ENCODE data around the gene DMD. TPM values are rescaled to one million over a fixed set of nuclear protein-coding genes. Genes with fewer than 3 reads are reported as not detected.

DMD gene
- total and polyA plus RNA-seq, 2 of the 8 experiments (the other 6 are each of a cell fraction or from before 2014, with no cell fraction given) = 4.8 to 7.4 TPM

DNA sequence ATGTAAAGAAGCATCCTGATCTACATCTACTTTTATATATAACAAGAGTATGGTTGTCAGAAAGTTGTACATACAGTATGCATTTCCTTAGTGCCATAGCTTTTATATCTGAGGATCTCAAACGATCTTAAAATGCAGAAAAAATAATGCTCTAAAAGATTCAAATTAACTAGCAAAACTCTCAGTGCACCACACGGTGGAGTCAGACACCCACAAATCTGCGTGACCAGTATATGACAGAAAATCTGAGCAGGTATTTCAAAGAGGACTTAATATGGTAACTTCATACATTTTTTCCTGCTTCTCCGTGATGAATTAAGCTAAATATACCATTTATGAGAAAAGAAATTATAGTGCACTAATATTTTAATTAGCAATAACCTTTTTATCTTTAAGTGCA lies 803.0 kb downstream of the DMD start:
- Histone ChIP-seq H2AFZ (ENCODE audit: low read length) (no peak overlapping the region), H3K79me2 (ENCODE audit: control insufficient read depth in 1 of 2, insufficient read depth in 2 of 2, low read length in 2 of 2) (no peaks in the 10 kb centered on the region), H4K91ac (replicated peaks; ENCODE audit: insufficient read length, low read length) (no peak overlapping the region), H2BK5ac (ENCODE audit: low read depth, low read length) (no peak overlapping the region), H3K18ac (ENCODE audit: extremely low read depth, low read length) (no peak overlapping the region), H3K23ac (ENCODE audit: insufficient read length) (no peak overlapping the region), H3K23me2 (ENCODE audit: low read depth, low read length) (no peaks in the 10 kb centered on the region), H3K4me3 (ENCODE audit: extremely low read depth in 1 of 4, insufficient read depth in 2 of 4, low read depth in 3 of 4, low read length in 4 of 4) (no peak overlapping the region), H4K8ac (ENCODE audit: extremely low read depth, insufficient read depth, low read length) (no peak overlapping the region), H3K36me3 (ENCODE audit: control insufficient read depth in 2 of 4, insufficient read depth in 4 of 4, low read length in 3 of 4) (no peaks in the 10 kb centered on the region), H3K4ac (replicated peaks; ENCODE audit: insufficient read length, low read depth, low read length) (no peak overlapping the region), H3K27ac (ENCODE audit: low read depth, low read length) (no peak overlapping the region), H3K27me3 (replicated peaks in 1 of 4; ENCODE audit: control insufficient read depth in 3 of 4, extremely low read depth in 1 of 4, insufficient read depth in 3 of 4, low read length in 3 of 4) (no peaks in the 10 kb centered on the region), H3K4me1 (replicated peaks in 1 of 4; ENCODE audit: control insufficient read depth in 3 of 4, insufficient read depth in 4 of 4, low read length in 3 of 4) (no peaks in the 10 kb centered on the region), H2BK15ac (ENCODE audit: low read length) (no peak overlapping the region), H2BK120ac (replicated peaks; ENCODE audit: low read depth, low read length) (no peak overlapping the region), H4K20me1 (replicated peaks in 1 of 2; ENCODE audit: control insufficient read depth in 1 of 2, insufficient read depth in 2 of 2, low read length in 2 of 2) (no peaks in the 10 kb centered on the region), H3K56ac (replicated peaks; ENCODE audit: insufficient read length, low read depth, low read length) (no peak overlapping the region), H2AK5ac (ENCODE audit: low read depth, low read length) (no peak overlapping the region), H2BK12ac (ENCODE audit: low read depth, low read length) (no peak overlapping the region), H4K5ac (ENCODE audit: insufficient read length, low read depth, low read length) (no peak overlapping the region), H3K79me1 (ENCODE audit: low read depth, low read length) (no peaks in the 10 kb centered on the region), H3K4me2 (ENCODE audit: insufficient read depth in 1 of 2, low read depth in 2 of 2, low read length in 2 of 2) (no peak overlapping the region), H2BK20ac (ENCODE audit: low read length) (no peak overlapping the region), H3K9me3 (ENCODE audit: insufficient read depth in 2 of 2, low read depth in 1 of 2, low read length in 1 of 2) (no peaks in the 10 kb centered on the region), H3K9ac (replicated peaks in 1 of 4; ENCODE audit: extremely low read depth in 1 of 4, low read depth in 3 of 4, low read length in 3 of 4) (no peak overlapping the region), H3K14ac (ENCODE audit: insufficient read length) (no peak overlapping the region)
- ChIA-PET POLR2A (ENCODE audit: partially characterized antibody) (no interaction called here), CTCF (ENCODE audit: partially characterized antibody) (interaction anchor here (0.6 to 1.2 kb wide), 5 partner anchors 11 to 1889 kb away, joined by 3 to 4 read pairs (median 3); no protein-coding TSS in a partner anchor)
- DNase-seq (ENCODE audit: low read depth in 1 of 2, low spot score in 2 of 2) = no peak
- TF ChIP-seq SP2 (IDR thresholded peaks at IDR 0.05; ENCODE audit: low read length) (no peak), RAD21 (IDR thresholded peaks at IDR 0.05 in 1 of 2, conservative IDR thresholded peaks at IDR 0.05 in 1 of 2; ENCODE audit: low read depth in 2 of 2, low read length in 2 of 2) (peak; percentile 58 to 65), NRF1 (IDR thresholded peaks at IDR 0.05; ENCODE audit: low read depth, low read length) (no peak)
- TF ChIP-seq, protein P1, sequence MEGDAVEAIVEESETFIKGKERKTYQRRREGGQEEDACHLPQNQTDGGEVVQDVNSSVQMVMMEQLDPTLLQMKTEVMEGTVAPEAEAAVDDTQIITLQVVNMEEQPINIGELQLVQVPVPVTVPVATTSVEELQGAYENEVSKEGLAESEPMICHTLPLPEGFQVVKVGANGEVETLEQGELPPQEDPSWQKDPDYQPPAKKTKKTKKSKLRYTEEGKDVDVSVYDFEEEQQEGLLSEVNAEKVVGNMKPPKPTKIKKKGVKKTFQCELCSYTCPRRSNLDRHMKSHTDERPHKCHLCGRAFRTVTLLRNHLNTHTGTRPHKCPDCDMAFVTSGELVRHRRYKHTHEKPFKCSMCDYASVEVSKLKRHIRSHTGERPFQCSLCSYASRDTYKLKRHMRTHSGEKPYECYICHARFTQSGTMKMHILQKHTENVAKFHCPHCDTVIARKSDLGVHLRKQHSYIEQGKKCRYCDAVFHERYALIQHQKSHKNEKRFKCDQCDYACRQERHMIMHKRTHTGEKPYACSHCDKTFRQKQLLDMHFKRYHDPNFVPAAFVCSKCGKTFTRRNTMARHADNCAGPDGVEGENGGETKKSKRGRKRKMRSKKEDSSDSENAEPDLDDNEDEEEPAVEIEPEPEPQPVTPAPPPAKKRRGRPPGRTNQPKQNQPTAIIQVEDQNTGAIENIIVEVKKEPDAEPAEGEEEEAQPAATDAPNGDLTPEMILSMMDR (IDR thresholded peaks at IDR 0.05; ENCODE audit: control extremely low read depth in 1 of 3, insufficient read depth in 1 of 3, low read depth in 1 of 3, low read length in 3 of 3) = peak in 2 of 3 experiments; percentile 12 to 26; a peak in 2 of 4 replicates
- 70% methylated on average over 4 of the region's 4 CpGs; no CpG with 5 or more reads in 1 of the 2 experiments for WGBS, 2 experiments (ENCODE audit: extremely low coverage in 1 of 2, insufficient coverage in 1 of 2, insufficient read length in 1 of 2, insufficient replicate concordance in 2 of 2, low coverage in 1 of 2, low lambda C conversion rate in 2 of 2, missing lambda C conversion rate in 1 of 2)
- no peak for FAIRE-seq

Measured in H1 (cell line).